ENCODE results near the gene DYSF.

Gene DYSF

DNA sequence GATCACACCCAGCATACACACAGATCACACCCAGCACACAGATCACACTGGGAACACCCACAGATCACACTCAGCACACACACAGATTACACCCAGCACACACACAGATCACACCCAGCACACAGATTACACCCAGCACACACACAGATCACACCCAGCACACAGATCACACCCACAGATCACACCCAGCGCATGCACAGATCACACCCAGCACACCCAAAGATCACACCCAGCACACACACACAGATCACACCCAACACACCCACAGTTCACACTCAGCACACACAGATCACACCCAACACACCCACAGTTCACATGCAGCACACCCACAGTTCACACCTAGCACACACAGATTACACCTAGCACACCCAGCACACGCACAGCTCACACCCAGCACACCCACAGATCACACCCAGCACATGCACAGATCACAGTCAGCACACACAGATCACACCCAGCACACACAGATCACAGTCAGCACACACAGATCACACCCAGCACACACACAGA lies 117.6 kb downstream of the DYSF start:
- DNase-seq: no peak
- TF ChIP-seq POLR2A (IDR thresholded peaks at IDR 0.05; ENCODE audit: low read length) (no peak), GATA1 (IDR thresholded peaks at IDR 0.05; ENCODE audit: low read depth, low read length) (no peak)

GRCh38 chr2:71571945-71572344 lies 118.6 kb downstream of the DYSF start:
- TF ChIP-seq POLR2A (IDR thresholded peaks at IDR 0.05; ENCODE audit: low read length) (no peak), GATA1 (IDR thresholded peaks at IDR 0.05; ENCODE audit: low read depth, low read length) (no peak)
- no peak for DNase-seq

- TF ChIP-seq GATA1 (IDR thresholded peaks at IDR 0.05; ENCODE audit: low read depth, low read length): no peak
- TF ChIP-seq POLR2A (IDR thresholded peaks at IDR 0.05; ENCODE audit: low read length): no peak
- no peak for DNase-seq
Measured at GRCh38 chr2:71575966-71576365, 122.6 kb downstream of the DYSF start.

GRCh38 chr2:71576541-71576940 lies 123.2 kb downstream of the DYSF start:
- TF ChIP-seq GATA1 (IDR thresholded peaks at IDR 0.05; ENCODE audit: low read depth, low read length): no peak

GRCh38 chr2:71577209-71577608 lies 123.8 kb downstream of the DYSF start:
- TF ChIP-seq POLR2A (IDR thresholded peaks at IDR 0.05; ENCODE audit: low read length): no peak
- TF ChIP-seq GATA1 (IDR thresholded peaks at IDR 0.05; ENCODE audit: low read depth, low read length): no peak
- no peak for DNase-seq

More at GRCh38 chr2:71576541-71576940, 123.2 kb downstream of the DYSF start:
- DNase-seq: no peak

DNA sequence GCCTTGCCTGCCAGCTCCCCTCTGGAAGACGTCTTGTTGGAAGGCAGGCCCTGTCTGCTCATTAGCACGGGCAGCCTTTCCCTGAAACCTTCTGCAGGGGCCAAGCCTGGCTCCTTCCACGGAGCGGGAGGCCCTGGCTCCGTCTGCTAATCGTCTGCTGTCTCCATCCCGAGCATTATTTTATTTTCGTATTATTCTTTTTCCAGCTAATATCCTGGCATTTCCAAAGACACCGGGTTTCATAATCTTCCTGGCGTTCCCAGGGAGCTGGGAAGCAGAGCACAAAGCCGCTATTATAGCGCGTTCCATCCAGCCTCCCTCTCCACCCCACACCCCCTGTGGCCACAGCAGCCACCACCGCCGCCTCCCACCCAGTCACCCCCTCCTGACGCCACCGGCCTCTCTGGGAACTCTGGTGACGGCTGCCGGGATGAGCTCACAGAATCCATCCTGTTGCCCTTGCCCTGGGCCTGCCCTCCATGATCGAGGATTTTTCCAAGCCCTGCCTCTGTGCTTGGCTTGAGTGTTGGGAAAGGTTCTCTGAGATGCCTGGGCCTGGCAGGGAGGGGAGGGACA lies 125.5 kb downstream of the DYSF start:
- no peak for DNase-seq
- no peak for TF ChIP-seq GATA1 (IDR thresholded peaks at IDR 0.05; ENCODE audit: low read depth, low read length)
- no peak for TF ChIP-seq POLR2A (IDR thresholded peaks at IDR 0.05; ENCODE audit: low read length)

- DNase-seq: no peak
- no peak for TF ChIP-seq POLR2A (IDR thresholded peaks at IDR 0.05; ENCODE audit: low read length)
- no peak for TF ChIP-seq GATA1 (IDR thresholded peaks at IDR 0.05; ENCODE audit: low read depth, low read length)
Measured at GRCh38 chr2:71581026-71581425, 127.7 kb downstream of the DYSF start.

DNA sequence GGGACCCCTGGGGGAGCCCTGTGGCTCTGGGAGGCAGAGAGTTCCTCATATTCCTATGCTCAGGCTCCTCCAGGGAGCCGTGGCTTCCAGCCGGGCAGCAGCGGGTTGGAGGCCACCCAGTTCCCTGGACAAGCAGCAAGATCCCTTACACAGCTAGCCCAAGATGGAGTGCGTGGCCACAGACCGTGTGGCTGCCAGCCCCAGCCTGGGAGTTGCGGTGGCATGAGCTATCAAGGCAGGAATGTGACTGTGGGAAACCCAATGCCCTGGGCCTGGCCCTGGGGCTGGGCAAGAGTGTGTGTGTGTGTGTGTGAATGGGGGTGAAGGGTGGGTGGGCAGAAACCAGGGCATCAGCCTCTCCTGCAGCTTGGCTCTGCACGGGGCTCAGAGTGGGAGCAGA lies 130.5 kb downstream of the DYSF start:
- TF ChIP-seq GATA1 (IDR thresholded peaks at IDR 0.05; ENCODE audit: low read depth, low read length) (no peak), POLR2A (IDR thresholded peaks at IDR 0.05; ENCODE audit: low read length) (no peak)
- no peak for DNase-seq

DNA sequence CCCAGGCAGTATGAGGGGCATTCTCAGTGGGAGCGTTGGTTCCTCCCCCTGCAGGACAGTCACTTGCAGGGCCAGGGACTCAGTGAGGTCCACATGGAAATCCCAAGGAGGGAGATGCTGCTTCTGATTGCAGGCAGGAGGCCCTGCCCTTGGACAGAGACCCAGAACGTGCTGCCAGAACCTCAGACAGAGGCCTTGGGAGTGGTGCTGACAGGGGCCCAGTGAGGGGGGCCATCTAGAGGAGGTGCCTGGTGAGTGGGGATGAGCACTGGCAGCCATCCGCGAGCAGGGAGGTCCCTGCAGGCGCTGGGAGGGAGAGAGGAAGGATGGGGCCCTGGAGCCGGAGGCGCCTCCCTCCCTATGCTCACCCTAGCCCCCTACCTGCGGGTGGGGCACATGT lies 133.1 kb downstream of the DYSF start:
- DNase-seq: no peak
- TF ChIP-seq POLR2A (IDR thresholded peaks at IDR 0.05; ENCODE audit: low read length) (no peak), GATA1 (IDR thresholded peaks at IDR 0.05; ENCODE audit: low read depth, low read length) (no peak)

DNA sequence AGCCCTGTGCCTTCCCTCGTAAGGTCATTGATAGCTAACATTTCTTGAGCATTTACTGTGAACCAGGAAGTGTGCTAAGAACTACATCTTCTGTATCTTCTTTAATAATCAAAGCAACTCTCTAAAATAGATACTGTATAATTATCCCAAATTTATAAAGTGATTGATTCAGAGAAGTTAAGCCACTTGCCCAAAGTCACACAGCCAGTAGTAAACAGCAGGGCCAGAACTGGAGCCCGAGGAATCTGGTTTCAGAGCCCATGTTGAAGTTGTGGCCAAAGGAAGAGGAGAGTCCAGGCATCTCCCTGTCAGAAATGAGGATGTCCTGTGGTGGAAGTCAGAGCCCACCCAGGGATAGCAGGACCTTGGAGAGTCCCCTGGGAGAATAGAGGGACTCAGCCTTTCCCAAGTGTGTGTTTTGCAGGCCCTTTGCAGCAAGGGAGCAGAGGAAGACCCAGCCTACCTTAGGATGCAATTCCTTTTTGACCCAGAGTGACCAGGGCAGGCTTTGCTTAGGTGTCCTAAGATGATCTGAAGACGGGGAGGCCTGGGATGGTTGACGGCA lies 134.2 kb downstream of the DYSF start:
- TF ChIP-seq POLR2A (IDR thresholded peaks at IDR 0.05; ENCODE audit: low read length): no peak
- no peak for TF ChIP-seq GATA1 (IDR thresholded peaks at IDR 0.05; ENCODE audit: low read depth, low read length)

DNA sequence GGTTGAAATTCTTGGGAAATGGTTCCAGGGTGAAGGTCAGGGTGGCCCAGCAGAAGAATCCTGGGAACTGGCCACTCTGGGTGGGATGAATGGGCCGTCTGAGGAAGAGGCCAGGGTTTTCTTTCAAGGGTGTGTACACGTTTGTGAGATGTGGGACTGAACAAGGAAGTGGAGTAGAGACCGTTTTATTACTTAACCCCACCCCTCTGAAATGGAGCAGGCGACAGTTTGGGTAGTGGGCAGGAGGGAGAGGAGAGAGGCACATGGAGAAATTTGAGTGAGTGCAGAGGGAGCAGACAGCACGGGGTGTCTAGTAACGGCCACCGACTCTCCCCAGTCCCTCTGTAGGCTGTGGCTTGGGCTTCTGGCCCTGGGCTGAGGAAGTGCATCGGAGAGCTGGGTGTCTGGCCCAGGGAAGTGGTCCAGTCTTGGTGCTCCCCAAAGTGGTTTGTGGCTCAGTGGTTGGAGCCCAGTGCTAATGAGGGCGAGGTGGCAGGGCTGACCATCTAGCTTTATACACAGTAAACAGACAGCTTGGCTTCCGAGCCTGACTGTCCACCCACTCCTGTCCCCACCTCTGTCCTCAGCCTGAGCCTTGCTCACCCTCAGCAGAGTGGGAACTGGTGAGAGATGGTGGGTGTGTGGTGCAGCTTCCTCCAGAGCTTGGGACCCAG lies 135.3 kb downstream of the DYSF start:
- no peak for DNase-seq
- TF ChIP-seq GATA1 (IDR thresholded peaks at IDR 0.05; ENCODE audit: low read depth, low read length): no peak
- no peak for TF ChIP-seq POLR2A (IDR thresholded peaks at IDR 0.05; ENCODE audit: low read length)

More for the DNA sequence above, 134.2 kb downstream of the DYSF start:
- DNase-seq: no peak

GRCh38 chr2:71589763-71590162 lies 136.4 kb downstream of the DYSF start:
- DNase-seq: no peak
- TF ChIP-seq GATA1 (IDR thresholded peaks at IDR 0.05; ENCODE audit: low read depth, low read length) (no peak), POLR2A (IDR thresholded peaks at IDR 0.05; ENCODE audit: low read length) (no peak)

- TF ChIP-seq GATA1 (IDR thresholded peaks at IDR 0.05; ENCODE audit: low read depth, low read length): no peak
- no peak for TF ChIP-seq POLR2A (IDR thresholded peaks at IDR 0.05; ENCODE audit: low read length)
- DNase-seq: no peak
Measured at GRCh38 chr2:71591044-71591443, 137.7 kb downstream of the DYSF start.

- DNase-seq: no peak
- no peak for TF ChIP-seq POLR2A (IDR thresholded peaks at IDR 0.05; ENCODE audit: low read length)
- TF ChIP-seq GATA1 (IDR thresholded peaks at IDR 0.05; ENCODE audit: low read depth, low read length): no peak
Measured at GRCh38 chr2:71592181-71592711, 138.9 kb downstream of the DYSF start.
